DOHH2 (cell line): ENCODE measurements around the gene SFTPB.

Experiments
- H3F3A ChIP-seq: fragments of 200-600 bp; sonication (generic), shearing (Covaris generic); 2 replicates; pipeline ENCODE4 v1.6.0; 2016; ENCODE audit warnings: antibody characterized with exemption, mild to moderate bottlenecking; ENCODE audit not compliant: control insufficient read depth, insufficient read depth
- H3K27ac ChIP-seq: fragments of 200-600 bp; sonication (generic); 2 replicates; pipeline ENCODE4 v1.5.1; 2014; ENCODE audit warnings: low read depth, mild to moderate bottlenecking, low read length, moderate library complexity
- H3K27me3 ChIP-seq: fragments of 200-600 bp; sonication (generic); 2 replicates; pipeline ENCODE4 v1.6.1; 2014; ENCODE audit warnings: mild to moderate bottlenecking, low read length, mixed read lengths; ENCODE audit not compliant: control insufficient read depth
- H3K36me3 ChIP-seq: fragments of 200-600 bp; sonication (generic); 2 replicates; pipeline ENCODE4 v1.6.1; 2014; ENCODE audit warnings: mild to moderate bottlenecking, low read length, moderate library complexity, mixed read lengths; ENCODE audit not compliant: control insufficient read depth
- H3K4me1 ChIP-seq: fragments of 200-600 bp; sonication (generic); 2 replicates; pipeline ENCODE4 v1.6.1; 2014; ENCODE audit warnings: mild to moderate bottlenecking, low read length, mixed read lengths; ENCODE audit not compliant: control insufficient read depth
- H3K4me2 ChIP-seq: fragments of 200-600 bp; sonication (generic); 2 replicates; pipeline ENCODE4 v1.6.0; 2014; ENCODE audit warnings: mild to moderate bottlenecking, low read length, moderate library complexity
- H3K4me3 ChIP-seq: fragments of 200-600 bp; sonication (generic); 2 replicates; pipeline ENCODE4 v1.5.1; 2014; ENCODE audit warnings: mild to moderate bottlenecking, low read length, mixed read lengths
- H3K79me2 ChIP-seq: fragments of 200-600 bp; sonication (generic); 2 replicates; pipeline ENCODE4 v1.6.1; 2014; ENCODE audit warnings: mild to moderate bottlenecking, low read length, mixed read lengths; ENCODE audit not compliant: control insufficient read depth
- H3K9me2 ChIP-seq: fragments of 200-600 bp; sonication (generic); replicated peaks from 2 replicates; pipeline ENCODE4 v1.6.1; 2014; ENCODE audit warnings: mild to moderate bottlenecking, low read length, mixed read lengths; ENCODE audit not compliant: control insufficient read depth
- H3K9me3 ChIP-seq: fragments of 200-600 bp; sonication (generic); 2 replicates; pipeline ENCODE4 v1.6.1; 2014; ENCODE audit warnings: antibody characterized with exemption, low read length, mixed read lengths; ENCODE audit not compliant: control insufficient read depth, insufficient read depth
- H4K20me1 ChIP-seq: fragments of 200-600 bp; sonication (generic); 2 replicates; pipeline ENCODE4 v1.6.0; 2014; ENCODE audit warnings: low read depth, mild to moderate bottlenecking, antibody characterized with exemption, low read length, moderate library complexity; ENCODE audit not compliant: control insufficient read depth, insufficient read depth
- CTCF ChIP-seq: fragments of 200-600 bp; sonication (generic); IDR thresholded peaks from one replicate; pipeline ENCODE4 v1.5.1; 2014; ENCODE audit warnings: antibody characterized with exemption, mild to moderate bottlenecking, low read depth, low read length; ENCODE audit not compliant: poor library complexity, severe bottlenecking
- EZH2phosphoT487 ChIP-seq: fragments of 200-600 bp; sonication (generic); IDR thresholded peaks from 2 replicates; pipeline ENCODE4 v1.6.1; 2017; ENCODE audit warnings: borderline replicate concordance, mild to moderate bottlenecking, antibody characterized with exemption, low read length, moderate library complexity, mixed read lengths

SFTPB gene

GRCh38 chr2:85613717-85614515 lies 54.1 kb downstream of the SFTPB start:
- Histone ChIP-seq H3K79me2 (peaks cover 60% of the 10 kb centered on the region), H3K9me2 (no peaks in the 10 kb centered on the region)
- TF ChIP-seq EZH2phosphoT487, result no peak
- TF ChIP-seq CTCF, result no peak

GRCh38 chr2:85611705-85612587 lies 56.1 kb downstream of the SFTPB start, which contains the start of gene C2orf68:
Gene C2orf68 (minus strand): TSS chr2:85612066. CDS start chr2:85611984, 82 bp downstream.
- peak within 1 kb of the TSS; percentile 98 for H3K4me2 ChIP-seq
- H3K4me3 ChIP-seq, result peak within 1 kb of the TSS; percentile 93
- TF ChIP-seq CTCF, result no peak
- no peak for TF ChIP-seq EZH2phosphoT487
- peaks cover 12% of the 10 kb centered on the region; the same call in 1 of the 2 replicates for H3F3A ChIP-seq
- H4K20me1 ChIP-seq, result peaks cover under 1% of the 10 kb centered on the region; the same call in 1 of the 2 replicates
- peak within 1 kb of the TSS; percentile 38 for H3K27ac ChIP-seq
- no peaks in the 10 kb centered on the region for H3K9me3 ChIP-seq
- H3K79me2 ChIP-seq, result peaks cover 40% of the 10 kb centered on the region
- peaks cover 27% of the 10 kb centered on the region for H3K4me1 ChIP-seq
- no peaks in the 10 kb centered on the region for H3K27me3 ChIP-seq
- H3K36me3 ChIP-seq, result peaks cover 34% of the 10 kb centered on the region
- H3K9me2 ChIP-seq, result no peaks in the 10 kb centered on the region

More at GRCh38 chr2:85613717-85614515, 54.1 kb downstream of the SFTPB start:
- Histone ChIP-seq H3K36me3 (peaks cover 34% of the 10 kb centered on the region), H3K4me2 (no peak overlapping the region), H3K27me3 (no peaks in the 10 kb centered on the region), H3K27ac (no peak overlapping the region), H3F3A (peaks cover 12% of the 10 kb centered on the region), H3K9me3 (no peaks in the 10 kb centered on the region), H3K4me1 (peaks cover 38% of the 10 kb centered on the region), H3K4me3 (no peak overlapping the region), H4K20me1 (peaks cover 12% of the 10 kb centered on the region)

DNA sequence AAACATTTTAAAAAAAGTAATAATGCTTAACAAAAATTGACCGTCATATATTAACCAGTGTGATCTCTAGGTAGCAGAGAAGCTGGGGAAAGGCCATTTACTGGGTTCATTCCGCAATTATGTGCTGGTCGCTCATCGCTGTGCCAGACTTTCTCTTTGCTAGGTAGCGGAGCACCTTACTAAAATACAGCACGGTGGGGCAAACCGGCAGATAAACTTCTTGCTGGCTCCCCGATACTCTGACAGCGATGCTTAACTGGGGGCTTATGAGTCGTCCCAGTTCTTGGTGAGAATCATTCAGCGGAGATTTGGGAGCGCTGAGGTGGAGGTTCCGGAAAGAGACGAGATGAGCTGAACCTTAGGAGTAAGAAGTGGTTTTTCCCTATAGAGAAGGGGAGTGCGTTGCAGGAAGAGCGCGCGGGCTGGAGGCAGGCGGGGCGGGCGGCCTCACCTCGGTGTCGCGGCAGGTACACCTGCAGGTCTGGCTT lies 56.7 kb downstream of the SFTPB start:
- H3K4me1 ChIP-seq, result peaks cover 26% of the 10 kb centered on the region
- peak overlapping the region; percentile 93 for H3K4me3 ChIP-seq
- H4K20me1 ChIP-seq, result no peaks in the 10 kb centered on the region
- TF ChIP-seq EZH2phosphoT487, result no peak
- TF ChIP-seq CTCF, result no peak
- H3K27me3 ChIP-seq, result no peaks in the 10 kb centered on the region
- H3K27ac ChIP-seq, result peak overlapping the region; percentile 38
- H3F3A ChIP-seq, result peaks cover 12% of the 10 kb centered on the region; the same call in 1 of the 2 replicates
- H3K79me2 ChIP-seq, result peaks cover 34% of the 10 kb centered on the region
- peak overlapping the region; percentile 98 for H3K4me2 ChIP-seq
- no peaks in the 10 kb centered on the region for H3K9me3 ChIP-seq
- peaks cover 33% of the 10 kb centered on the region for H3K36me3 ChIP-seq
- no peaks in the 10 kb centered on the region for H3K9me2 ChIP-seq
